Neural cell (in vitro differentiated cells): ENCODE data around the gene TNFRSF4.

ENCODE experiments used
- CTCF ChIP-seq: fragments of 450-650 bp; IDR thresholded peaks from 2 replicates; pipeline ENCODE4 v1.5.1; 2014; ENCODE audit warnings: antibody characterized with exemption, mild to moderate bottlenecking, moderate library complexity; ENCODE audit not compliant: poor library complexity, severe bottlenecking
- EP300 ChIP-seq: fragments of 450-650 bp; conservative IDR thresholded peaks from 2 replicates; pipeline ENCODE4 v1.6.1; 2014; ENCODE audit warnings: antibody characterized with exemption, mild to moderate bottlenecking, moderate library complexity; ENCODE audit not compliant: poor library complexity, severe bottlenecking
- EZH2 ChIP-seq: fragments of 200-600, 300-800 bp; shearing (Covaris generic), sonication (generic); IDR thresholded peaks from 2 replicates; pipeline ENCODE4 v1.6.1; 2014; ENCODE audit warnings: antibody characterized with exemption, low read length, borderline replicate concordance, mild to moderate bottlenecking; ENCODE audit not compliant: insufficient read depth, poor library complexity, severe bottlenecking
- MXI1 ChIP-seq: fragments of 450-650 bp; conservative IDR thresholded peaks from 2 replicates; pipeline ENCODE4 v1.6.1; 2014; ENCODE audit warnings: antibody characterized with exemption, mild to moderate bottlenecking; ENCODE audit not compliant: poor library complexity, severe bottlenecking
- POLR2AphosphoS5 ChIP-seq: IDR thresholded peaks from 2 replicates; pipeline ENCODE4 v1.6.1; 2012
- RAD21 ChIP-seq: fragments of 450-650 bp; conservative IDR thresholded peaks from 2 replicates; pipeline ENCODE4 v1.6.1; 2014; ENCODE audit warnings: antibody characterized with exemption, mild to moderate bottlenecking, moderate library complexity
- TAF1 ChIP-seq: IDR thresholded peaks from 2 replicates; pipeline ENCODE4 v1.6.1; 2012; ENCODE audit warnings: low read depth

GRCh38 chr1:1239614-1240347 is 25.8 kb upstream of the TNFRSF4 start:
- no peak for TF ChIP-seq RAD21
- TF ChIP-seq CTCF = no peak
- TF ChIP-seq TAF1 = no peak
- no peak for TF ChIP-seq EP300
- no peak for TF ChIP-seq EZH2
- no peak for TF ChIP-seq POLR2AphosphoS5
- no peak for TF ChIP-seq MXI1
